K562 (cell line): ENCODE data around the gene RPRD1B. TPM values are rescaled to one million over a fixed set of nuclear protein-coding genes. Genes with fewer than 3 reads are reported as not detected.

Source experiments
- ATAC-seq: fragments of 200-7000 bp; cut with Tn5 transposase; 3 replicates; pipeline ENCODE4 v1.9.1; 2020; ENCODE audit warnings: moderate library complexity
- BruUV-seq: library from RNA; stranded (reverse); fragments of 400-500 nt; replicated peaks from 2 replicates; lab custom pipeline; 2021; lab: Mats Ljungman, UMichigan
- CTCF ChIA-PET: fragments of 300-600 bp; formaldehyde crosslinking; extraction: SDS; loops from one replicate; lab custom pipeline; 2021; ENCODE audit warnings: low intra/inter-chr PET ratio; lab: Yijun Ruan, JAX
- POLR2A ChIA-PET: fragments of 300-600, 350-650 bp; sonication (Branson Sonifier 250); formaldehyde crosslinking; extraction: SDS; loops from one replicate; lab custom pipeline; 2021; ENCODE audit warnings: antibody characterized with exemption, inconsistent platforms; lab: Yijun Ruan, JAX
- DNase-seq, 4 experiments: peaks; one replicate each; pipeline versions ENCODE4 v3.0.0 to v3.0.0-alpha.2; 2011 to 2018; ENCODE audit warnings: low spot score in 3 of 4, mixed read lengths in 3 of 4; ENCODE audit errors: extremely low read depth in 1 of 4
- FAIRE-seq: peaks from 2 replicates; lab custom pipeline; 2011; peaks lifted over from hg19 to GRCh38; lab: Jason Lieb, UNC
- H2AFZ ChIP-seq: 2 replicates; pipeline ENCODE4 v1.6.0; 2011; ENCODE audit warnings: low read depth, low read length, control low read depth, inconsistent platforms
- H3K27ac ChIP-seq: fragments of 200-600 bp; 3 replicates; pipeline ENCODE4 v1.8.0; 2011; ENCODE audit warnings: low read depth, mild to moderate bottlenecking, control low read depth, inconsistent platforms, low read length, moderate library complexity, mixed read lengths; ENCODE audit errors: extremely low read depth
- H3K27me3 ChIP-seq, 2 experiments: fragments of 300-600 bp in 1 of 2; 2 replicates in 1 of 2; 3 replicates in 1 of 2; pipeline versions ENCODE4 v1.6.0 to v1.8.0; 2011; ENCODE audit warnings: inconsistent platforms in 2 of 2, low read length in 2 of 2, mild to moderate bottlenecking in 1 of 2, mixed read lengths in 1 of 2, moderate library complexity in 1 of 2; ENCODE audit not compliant: control insufficient read depth in 2 of 2, insufficient read depth in 2 of 2
- H3K36me3 ChIP-seq: fragments of 300-600 bp; 3 replicates; pipeline ENCODE4 v1.8.0; 2011; ENCODE audit warnings: mild to moderate bottlenecking, low read length, inconsistent platforms; ENCODE audit not compliant: control insufficient read depth, insufficient read depth
- H3K4me1 ChIP-seq, 2 experiments: fragments of 200-600 bp in 1 of 2; replicated peaks in 1 of 2; 2 replicates in 1 of 2; 3 replicates in 1 of 2; pipeline versions ENCODE4 v1.5.1 to v1.8.0; 2011; ENCODE audit warnings: inconsistent platforms in 2 of 2, low read length in 2 of 2, mild to moderate bottlenecking in 1 of 2, mixed read lengths in 1 of 2, moderate library complexity in 1 of 2; ENCODE audit not compliant: control insufficient read depth in 2 of 2, insufficient read depth in 2 of 2
- H3K4me2 ChIP-seq: 2 replicates; pipeline ENCODE4 v1.6.1; 2011; ENCODE audit warnings: low read length, control low read depth, inconsistent platforms, mixed read lengths; ENCODE audit not compliant: insufficient read depth
- H3K4me3 ChIP-seq: fragments of 200-600 bp; sonication (generic), shearing (Covaris generic); 2 replicates; pipeline ENCODE4 v1.5.1; 2016; ENCODE audit warnings: control low read depth, inconsistent platforms
- H3K79me2 ChIP-seq: fragments of 200-600 bp; 3 replicates; pipeline ENCODE4 v1.8.0; 2011; ENCODE audit warnings: low read length, inconsistent platforms; ENCODE audit not compliant: control insufficient read depth, insufficient read depth
- H3K9ac ChIP-seq, 2 experiments: 2 replicates each; pipeline versions ENCODE4 v1.6.0 to v1.6.1; 2011; ENCODE audit warnings: low read depth in 2 of 2, low read length in 2 of 2, control low read depth in 1 of 2, inconsistent platforms in 1 of 2, mild to moderate bottlenecking in 1 of 2, mixed read lengths in 1 of 2; ENCODE audit not compliant: insufficient read depth in 1 of 2
- H3K9me1 ChIP-seq: one replicate; pipeline ENCODE4 v1.6.0; 2011; ENCODE audit warnings: inconsistent platforms, mild to moderate bottlenecking, low read length, moderate library complexity; ENCODE audit not compliant: control insufficient read depth, insufficient read depth
- H3K9me3 ChIP-seq: replicated peaks from 2 replicates; pipeline ENCODE4 v1.5.1; 2011; ENCODE audit warnings: low read depth, low read length, inconsistent platforms; ENCODE audit not compliant: control insufficient read depth, insufficient read depth
- H4K20me1 ChIP-seq: replicated peaks from 2 replicates; pipeline ENCODE4 v1.6.1; 2011; ENCODE audit warnings: low read length, inconsistent platforms, mixed read lengths; ENCODE audit not compliant: control insufficient read depth, insufficient read depth
- HMG20A ChIP-seq: fragments of 450-650 bp; formaldehyde crosslinking; conservative IDR thresholded peaks from 2 replicates; pipeline ENCODE4 v1.4.0; 2020; ENCODE audit warnings: mild to moderate bottlenecking, mixed read lengths
- ZFX ChIP-seq: sonication (generic); formaldehyde crosslinking; IDR thresholded peaks from 2 replicates; pipeline ENCODE4 v1.8.0; 2022; ENCODE audit warnings: mild to moderate bottlenecking, missing genetic modification reagents, moderate library complexity
- ZNF197 ChIP-seq: fragments of 200-800 bp; sonication (Bioruptor generic); IDR thresholded peaks from 2 replicates; pipeline ENCODE4 v1.6.1; 2016; ENCODE audit warnings: low read depth, missing genetic modification characterization, missing compliant biosample characterization
- ZNF23 ChIP-seq: fragments of 250-450 bp; sonication (Bioruptor Pico); IDR thresholded peaks from 2 replicates; pipeline ENCODE4 v1.4.0; 2020; ENCODE audit warnings: mild to moderate bottlenecking
- WGBS: fragments of 100-300 bp; shearing (Covaris generic); methylation state at CpG from one replicate; pipeline ENCODE4 v1.1.6; 2016; ENCODE audit warnings: low coverage, mixed read lengths; ENCODE audit not compliant: insufficient coverage; ENCODE audit errors: missing lambda C conversion rate; 5-methylcytosine and 5-hydroxymethylcytosine counted together
- in situ Hi-C: fragments of 300-500 bp; cut with MboI; formaldehyde crosslinking; loops from 4 replicates; pipeline ENCODE4 v1.15.0; 2018; ENCODE audit warnings: inconsistent platforms, mixed read lengths
- intact Hi-C: fragments of 100-400 bp; cut with micrococcal nuclease; formaldehyde crosslinking; loops from 2 replicates; pipeline ENCODE4 v1.14.2; 2022
- polyA plus RNA-seq, 8 experiments: library from polyadenylated mRNA; depleted of rRNA in 4 of 8; stranded (reverse) in 5 of 8; unstranded in 3 of 8; fragments of >200 nt; fragmentation: Nextera tagmentation in 2 of 8; fragmentation: Illumina TruSeq in 1 of 8; extraction: Ambion mirVana in 2 of 8; extraction: Trizol in 1 of 8; gene quantifications; 2 replicates each; pipeline versions ENCODE4 v1.2.1 to v1.2.3, GENCODE V29; 2011 to 2014; ENCODE audit warnings: inconsistent platforms in 1 of 8, missing spikeins in 1 of 8
- total RNA-seq, 7 experiments: library from RNA; depleted of rRNA in 6 of 7; stranded (reverse); fragments of >200 nt in 6 of 7; fragmentation: Illumina TruSeq in 2 of 7; extraction: Trizol in 2 of 7; gene quantifications; 2 replicates each; pipeline versions ENCODE4 v1.2.1 to v1.2.3, GENCODE V29; 2011 to 2021; ENCODE audit warnings: low replicate concordance in 1 of 7
- TF ChIP-seq, protein P1 (sequence below): fragments of 450-650 bp; IDR thresholded peaks from 2 replicates; pipeline ENCODE4 v1.6.1; 2016; ENCODE audit warnings: low read depth
- TF ChIP-seq, protein P2 (sequence below): fragments of 450-650 bp; IDR thresholded peaks from 2 replicates; pipeline ENCODE4 v1.6.1; 2016; ENCODE audit warnings: antibody characterized with exemption

Gene RPRD1B
- total and polyA plus RNA-seq, 9 of the 15 experiments (the other 6 are each of a cell fraction or from before 2014, with no cell fraction given): 5.5 to 43.0 (median 24.4) TPM

DNA sequence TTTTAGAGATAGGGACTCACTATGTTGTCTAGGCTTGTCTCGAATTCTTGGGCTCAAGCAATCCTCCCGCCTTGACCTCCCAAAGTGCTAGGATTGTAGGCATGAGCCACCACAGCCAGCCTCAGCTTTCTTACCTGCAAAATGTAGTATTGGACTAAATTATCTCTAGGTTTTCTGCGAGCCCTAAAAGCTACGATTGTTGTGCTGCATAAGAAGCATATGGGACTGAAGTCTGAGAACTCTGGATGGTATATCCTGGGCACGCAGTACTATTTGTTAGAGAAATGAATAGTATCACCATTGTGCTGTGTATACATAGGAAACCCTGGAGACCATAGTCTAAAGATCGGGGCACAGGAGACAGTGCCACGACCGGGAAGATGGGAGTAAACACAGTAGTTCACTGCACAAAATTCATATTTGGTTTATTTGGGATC lies 60.1 kb downstream of the RPRD1B start:
- Histone ChIP-seq H4K20me1 (no peaks in the 10 kb centered on the region), H3K4me2 (no peak overlapping the region), H3K27ac (peak overlapping the region; percentile 62; the same call in 2 of the 3 replicates), H3K9me1 (no peaks in the 10 kb centered on the region), H3K27me3 (no peaks in the 10 kb centered on the region), H2AFZ (no peak overlapping the region), H3K9ac (no peak overlapping the region; a peak in 1 of 4 replicates), H3K9me3 (no peaks in the 10 kb centered on the region), H3K4me1 (peaks cover 4 to 48% of the 10 kb centered on the region in 2 experiments; a peak in 4 of 5 replicates), H3K4me3 (no peak overlapping the region)
- intact Hi-C loops (no loop called here), in situ Hi-C loops (no loop called here)
- POLR2A ChIA-PET: interaction anchor here (0.6 to 2.7 kb wide), 4 partner anchors 9 to 336 kb away, joined by 3 to 9 read pairs (median 4); no protein-coding TSS in a partner anchor
- DNase-seq (no peak), ATAC-seq (no peak), FAIRE-seq (no peak)
- WGBS: 78% methylated on average over 8 of the region's 8 CpGs
- CTCF ChIA-PET: no interaction called here
- TF ChIP-seq, protein P1, sequence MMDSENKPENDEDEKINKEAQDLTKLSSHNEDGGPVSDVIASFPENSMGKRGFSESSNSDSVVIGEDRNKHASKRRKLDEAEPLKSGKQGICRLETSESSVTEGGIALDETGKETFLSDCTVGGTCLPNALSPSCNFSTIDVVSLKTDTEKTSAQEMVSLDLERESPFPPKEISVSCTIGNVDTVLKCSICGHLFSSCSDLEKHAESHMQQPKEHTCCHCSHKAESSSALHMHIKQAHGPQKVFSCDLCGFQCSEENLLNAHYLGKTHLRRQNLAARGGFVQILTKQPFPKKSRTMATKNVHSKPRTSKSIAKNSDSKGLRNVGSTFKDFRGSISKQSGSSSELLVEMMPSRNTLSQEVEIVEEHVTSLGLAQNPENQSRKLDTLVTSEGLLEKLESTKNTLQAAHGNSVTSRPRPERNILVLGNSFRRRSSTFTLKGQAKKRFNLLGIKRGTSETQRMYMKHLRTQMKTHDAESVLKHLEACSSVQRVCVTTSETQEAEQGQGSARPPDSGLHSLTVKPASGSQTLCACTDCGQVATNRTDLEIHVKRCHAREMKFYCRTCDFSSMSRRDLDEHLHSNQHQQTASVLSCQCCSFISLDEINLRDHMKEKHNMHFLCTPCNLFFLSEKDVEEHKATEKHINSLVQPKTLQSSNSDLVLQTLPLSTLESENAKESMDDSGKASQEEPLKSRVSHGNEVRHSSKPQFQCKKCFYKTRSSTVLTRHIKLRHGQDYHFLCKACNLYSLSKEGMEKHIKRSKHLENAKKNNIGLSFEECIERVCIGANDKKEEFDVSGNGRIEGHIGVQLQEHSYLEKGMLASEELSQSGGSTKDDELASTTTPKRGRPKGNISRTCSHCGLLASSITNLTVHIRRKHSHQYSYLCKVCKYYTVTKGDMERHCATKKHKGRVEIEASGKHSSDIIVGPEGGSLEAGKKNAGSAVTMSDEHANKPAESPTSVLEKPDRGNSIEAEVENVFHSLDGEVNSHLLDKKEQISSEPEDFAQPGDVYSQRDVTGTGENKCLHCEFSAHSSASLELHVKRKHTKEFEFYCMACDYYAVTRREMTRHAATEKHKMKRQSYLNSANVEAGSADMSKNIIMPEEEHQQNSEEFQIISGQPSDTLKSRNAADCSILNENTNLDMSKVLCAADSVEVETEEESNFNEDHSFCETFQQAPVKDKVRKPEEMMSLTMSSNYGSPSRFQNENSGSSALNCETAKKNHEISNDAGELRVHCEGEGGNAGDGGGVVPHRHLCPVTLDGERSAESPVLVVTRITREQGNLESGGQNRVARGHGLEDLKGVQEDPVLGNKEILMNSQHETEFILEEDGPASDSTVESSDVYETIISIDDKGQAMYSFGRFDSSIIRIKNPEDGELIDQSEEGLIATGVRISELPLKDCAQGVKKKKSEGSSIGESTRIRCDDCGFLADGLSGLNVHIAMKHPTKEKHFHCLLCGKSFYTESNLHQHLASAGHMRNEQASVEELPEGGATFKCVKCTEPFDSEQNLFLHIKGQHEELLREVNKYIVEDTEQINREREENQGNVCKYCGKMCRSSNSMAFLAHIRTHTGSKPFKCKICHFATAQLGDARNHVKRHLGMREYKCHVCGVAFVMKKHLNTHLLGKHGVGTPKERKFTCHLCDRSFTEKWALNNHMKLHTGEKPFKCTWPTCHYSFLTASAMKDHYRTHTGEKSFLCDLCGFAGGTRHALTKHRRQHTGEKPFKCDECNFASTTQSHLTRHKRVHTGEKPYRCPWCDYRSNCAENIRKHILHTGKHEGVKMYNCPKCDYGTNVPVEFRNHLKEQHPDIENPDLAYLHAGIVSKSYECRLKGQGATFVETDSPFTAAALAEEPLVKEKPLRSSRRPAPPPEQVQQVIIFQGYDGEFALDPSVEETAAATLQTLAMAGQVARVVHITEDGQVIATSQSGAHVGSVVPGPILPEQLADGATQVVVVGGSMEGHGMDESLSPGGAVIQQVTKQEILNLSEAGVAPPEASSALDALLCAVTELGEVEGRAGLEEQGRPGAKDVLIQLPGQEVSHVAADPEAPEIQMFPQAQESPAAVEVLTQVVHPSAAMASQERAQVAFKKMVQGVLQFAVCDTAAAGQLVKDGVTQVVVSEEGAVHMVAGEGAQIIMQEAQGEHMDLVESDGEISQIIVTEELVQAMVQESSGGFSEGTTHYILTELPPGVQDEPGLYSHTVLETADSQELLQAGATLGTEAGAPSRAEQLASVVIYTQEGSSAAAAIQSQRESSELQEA: no peak
- TF ChIP-seq ZNF23: no peak
- TF ChIP-seq ZFX (CRISPR knock-in tag): no peak
- no peak for TF ChIP-seq HMG20A (CRISPR knock-in tag)
- no peak for TF ChIP-seq ZNF197 (CRISPR knock-in tag)
- TF ChIP-seq, protein P2, sequence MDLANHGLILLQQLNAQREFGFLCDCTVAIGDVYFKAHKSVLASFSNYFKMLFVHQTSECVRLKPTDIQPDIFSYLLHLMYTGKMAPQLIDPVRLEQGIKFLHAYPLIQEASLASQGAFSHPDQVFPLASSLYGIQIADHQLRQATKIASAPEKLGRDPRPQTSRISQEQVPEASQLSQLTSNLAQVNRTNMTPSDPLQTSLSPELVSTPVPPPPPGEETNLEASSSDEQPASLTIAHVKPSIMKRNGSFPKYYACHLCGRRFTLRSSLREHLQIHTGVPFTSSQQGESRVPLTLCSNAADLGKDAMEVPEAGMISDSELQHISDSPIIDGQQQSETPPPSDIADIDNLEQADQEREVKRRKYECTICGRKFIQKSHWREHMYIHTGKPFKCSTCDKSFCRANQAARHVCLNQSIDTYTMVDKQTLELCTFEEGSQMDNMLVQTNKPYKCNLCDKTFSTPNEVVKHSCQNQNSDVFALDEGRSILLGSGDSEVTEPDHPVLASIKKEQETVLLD: no peak
- TF ChIP-seq, all 486 proteins: peak for 0
- Histone ChIP-seq H3K79me2 (no peaks in the 10 kb centered on the region), H3K36me3 (peaks cover 41% of the 10 kb centered on the region)
- no TSS peak for BruUV-seq
